Smooth muscle cell (in vitro differentiated cells): ENCODE measurements around the gene SPOUT1. TPM values are rescaled to one million over a fixed set of nuclear protein-coding genes. Genes with fewer than 3 reads are reported as not detected.

Source experiments
- DNase-seq: peaks from one replicate; lab custom pipeline; 2025; ENCODE audit not compliant: unreplicated experiment; lab: John Stamatoyannopoulos, UW
- H2AFZ ChIP-seq: fragments of 200-600 bp; sonication (generic); 2 replicates; pipeline ENCODE4 v1.6.0; 2016; ENCODE audit warnings: antibody characterized with exemption, low read depth, mild to moderate bottlenecking
- H3F3A ChIP-seq: fragments of 200-600 bp; sonication (generic); 2 replicates; pipeline ENCODE4 v1.6.0; 2017; ENCODE audit warnings: antibody characterized with exemption, low read depth
- H3K27ac ChIP-seq: fragments of 200-600 bp; sonication (generic); 2 replicates; pipeline ENCODE4 v1.5.1; 2016; ENCODE audit warnings: low read depth, mild to moderate bottlenecking
- H3K27me3 ChIP-seq: fragments of 200-600 bp; sonication (generic); 2 replicates; pipeline ENCODE4 v1.6.1; 2016; ENCODE audit warnings: low read depth, mild to moderate bottlenecking
- H3K36me3 ChIP-seq: fragments of 200-600 bp; sonication (generic); 2 replicates; pipeline ENCODE4 v1.5.1; 2016; ENCODE audit warnings: low read depth
- H3K4me1 ChIP-seq: fragments of 200-600 bp; sonication (generic); 2 replicates; pipeline ENCODE4 v1.5.1; 2016; ENCODE audit warnings: low read depth
- H3K4me2 ChIP-seq: fragments of 200-600 bp; sonication (generic); 2 replicates; pipeline ENCODE4 v1.6.0; 2016; ENCODE audit warnings: mild to moderate bottlenecking
- H3K4me3 ChIP-seq: fragments of 200-600 bp; sonication (generic); 2 replicates; pipeline ENCODE4 v1.5.1; 2016; ENCODE audit warnings: mild to moderate bottlenecking
- H3K79me2 ChIP-seq: fragments of 200-600 bp; sonication (generic); 2 replicates; pipeline ENCODE4 v1.6.0; 2016; ENCODE audit warnings: low read depth, mild to moderate bottlenecking
- H3K9ac ChIP-seq: fragments of 200-600 bp; sonication (generic); 2 replicates; pipeline ENCODE4 v1.6.0; 2016; ENCODE audit warnings: low read depth
- H3K9me3 ChIP-seq: fragments of 200-600 bp; sonication (generic); replicated peaks from 2 replicates; pipeline ENCODE4 v1.5.1; 2016; ENCODE audit warnings: low read depth
- H4K20me1 ChIP-seq: fragments of 200-600 bp; sonication (generic); 2 replicates; pipeline ENCODE4 v1.6.0; 2016; ENCODE audit warnings: low read depth
- CTCF ChIP-seq: fragments of 200-600 bp; sonication (generic); IDR thresholded peaks from 2 replicates; pipeline ENCODE4 v1.5.1; 2017; ENCODE audit warnings: borderline replicate concordance, mild to moderate bottlenecking, antibody characterized with exemption; ENCODE audit not compliant: insufficient read depth, poor library complexity, severe bottlenecking
- WGBS: methylation state at CpG from one replicate; pipeline ENCODE4 v1.1.7; 2016; ENCODE audit warnings: low lambda C conversion rate; 5-methylcytosine and 5-hydroxymethylcytosine counted together
- polyA plus RNA-seq: library from polyadenylated mRNA; unstranded; fragments of >200 nt; fragmentation: Nextera tagmentation; extraction: Ambion mirVana; gene quantifications from 2 replicates; pipeline ENCODE4 v1.2.1, GENCODE V29; 2016
- total RNA-seq: library from RNA; depleted of rRNA; stranded (reverse); fragments of >200 nt; gene quantifications from 2 replicates; pipeline ENCODE4 v1.2.3, GENCODE V29; 2014

The SPOUT1 gene
- total and polyA plus RNA-seq, 2 experiments from 2014 or later: 8.7 to 50.4 TPM

- H3K9ac ChIP-seq: no peak overlapping the region
- peaks cover 3% of the 10 kb centered on the region for H3K4me1 ChIP-seq
- no peaks in the 10 kb centered on the region for H4K20me1 ChIP-seq
- H3K79me2 ChIP-seq: no peaks in the 10 kb centered on the region
- no peak overlapping the region for H3K4me3 ChIP-seq
- TF ChIP-seq CTCF: no peak
- H3K9me3 ChIP-seq: no peaks in the 10 kb centered on the region
- 94% methylated on average over 18 of the region's 19 CpGs for WGBS
- no peak for DNase-seq
- no peaks in the 10 kb centered on the region for H3K27me3 ChIP-seq
- no peak overlapping the region for H3K4me2 ChIP-seq
- H3F3A ChIP-seq: no peaks in the 10 kb centered on the region
- no peaks in the 10 kb centered on the region for H3K36me3 ChIP-seq
- no peak overlapping the region for H3K27ac ChIP-seq
- H2AFZ ChIP-seq: no peak overlapping the region
Observed at GRCh38 chr9:128823362-128823902, 6.2 kb downstream of the SPOUT1 start.

- Histone ChIP-seq H3K4me2 (no peak overlapping the region), H3K79me2 (no peaks in the 10 kb centered on the region), H2AFZ (no peak overlapping the region), H3K27ac (no peak overlapping the region), H3K4me3 (no peak overlapping the region), H3K36me3 (no peaks in the 10 kb centered on the region), H3K9ac (no peak overlapping the region), H4K20me1 (no peaks in the 10 kb centered on the region), H3F3A (no peaks in the 10 kb centered on the region), H3K27me3 (no peaks in the 10 kb centered on the region), H3K9me3 (no peaks in the 10 kb centered on the region), H3K4me1 (peaks cover 3% of the 10 kb centered on the region)
- no peak for DNase-seq
- no peak for TF ChIP-seq CTCF
- WGBS: 97% methylated on average over 22 of the region's 22 CpGs
Observed at GRCh38 chr9:128822407-128823042, 7.1 kb downstream of the SPOUT1 start.

GRCh38 chr9:128821584-128822406 lies 7.8 kb downstream of the SPOUT1 start:
- WGBS: 89% methylated on average over 16 of the region's 16 CpGs
- no peaks in the 10 kb centered on the region for H3K27me3 ChIP-seq
- no peaks in the 10 kb centered on the region for H4K20me1 ChIP-seq
- no peak overlapping the region for H3K4me3 ChIP-seq
- no peak overlapping the region for H3K27ac ChIP-seq
- H3F3A ChIP-seq: no peaks in the 10 kb centered on the region
- no peaks in the 10 kb centered on the region for H3K36me3 ChIP-seq
- no peak overlapping the region for H3K4me2 ChIP-seq
- H3K4me1 ChIP-seq: peaks cover 3% of the 10 kb centered on the region
- H3K9me3 ChIP-seq: no peaks in the 10 kb centered on the region
- no peak for TF ChIP-seq CTCF
- no peak for DNase-seq
- no peak overlapping the region for H3K9ac ChIP-seq
- no peaks in the 10 kb centered on the region for H3K79me2 ChIP-seq
- no peak overlapping the region for H2AFZ ChIP-seq
